Superior temporal gyrus (tissue), 1 donor: ENCODE results near the gene TAF1B.

Experiments
- DNase-seq: peaks from one replicate; pipeline ENCODE4 v3.0.0-alpha.2; 2016; ENCODE audit errors: extremely low spot score

TAF1B gene

DNA sequence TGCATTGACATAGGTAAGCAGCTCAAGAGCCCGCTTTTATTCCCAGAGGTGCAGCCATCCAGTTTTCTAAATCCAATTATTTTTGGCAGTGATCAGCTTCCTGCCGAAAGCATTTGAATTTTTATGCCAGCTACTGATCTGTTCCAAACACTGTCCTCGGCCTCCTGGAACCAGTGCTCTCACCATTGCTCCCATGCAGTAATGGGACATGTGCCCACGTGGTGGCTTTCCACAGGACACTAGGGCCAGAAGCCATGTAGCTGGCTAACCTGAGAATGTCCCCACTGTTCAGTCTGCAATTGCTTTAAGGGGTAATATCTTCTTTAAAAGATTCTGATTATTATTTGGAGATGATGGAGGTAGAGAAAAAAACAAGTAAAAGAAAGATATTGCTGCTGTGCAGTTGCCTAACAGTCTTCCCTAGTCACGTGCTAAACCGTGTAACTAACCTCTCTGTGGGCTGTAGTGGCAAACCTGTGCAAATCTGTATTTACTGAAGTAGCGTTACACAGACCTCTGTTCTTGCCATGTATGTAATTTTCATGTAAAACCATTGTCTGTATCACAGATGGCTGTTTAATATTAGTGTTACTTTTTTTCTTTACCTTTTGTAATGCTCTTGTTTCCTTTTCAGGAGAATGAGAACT is 121.2 kb downstream of the TAF1B start:
- no peak for DNase-seq

DNA sequence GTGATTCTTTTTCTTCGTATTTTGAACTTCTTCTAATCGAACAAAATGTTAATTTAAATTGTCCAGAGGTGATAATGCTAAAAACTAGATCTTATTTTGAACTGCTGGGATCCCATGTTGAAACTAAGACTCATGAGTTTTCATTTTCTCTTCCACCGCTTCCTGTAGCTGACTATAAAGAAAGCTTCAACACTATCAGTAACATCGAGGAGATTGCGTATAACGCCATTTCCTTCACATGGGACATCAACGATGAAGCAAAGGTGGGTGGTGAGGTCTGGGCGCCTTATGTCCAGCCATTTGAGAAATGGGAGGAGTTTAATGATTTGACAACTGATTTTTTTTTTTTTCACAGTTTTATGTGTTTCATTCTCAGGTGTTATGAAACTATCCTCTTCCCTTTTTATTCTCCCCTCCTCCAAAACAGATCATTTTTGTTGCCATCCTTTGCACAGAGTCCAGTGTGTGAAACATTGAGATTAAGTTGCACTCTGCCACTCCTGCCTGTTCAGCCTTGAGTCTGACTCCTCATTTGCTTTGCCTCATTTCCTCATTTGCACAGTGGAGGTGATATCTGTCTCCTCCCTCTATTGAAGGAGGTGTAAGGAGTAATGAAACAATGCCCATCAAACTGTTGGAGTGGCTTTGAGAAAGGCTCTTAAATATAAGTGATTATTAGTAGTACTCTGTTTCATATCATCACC is 122.0 kb downstream of the TAF1B start:
- DNase-seq, result no peak

GRCh38 chr2:9966491-9967022 is 123.3 kb downstream of the TAF1B start:
- no peak for DNase-seq

- DNase-seq, result no peak
These were observed 123.9 kb downstream of the TAF1B start for GRCh38 chr2:9967053-9967775.

DNA sequence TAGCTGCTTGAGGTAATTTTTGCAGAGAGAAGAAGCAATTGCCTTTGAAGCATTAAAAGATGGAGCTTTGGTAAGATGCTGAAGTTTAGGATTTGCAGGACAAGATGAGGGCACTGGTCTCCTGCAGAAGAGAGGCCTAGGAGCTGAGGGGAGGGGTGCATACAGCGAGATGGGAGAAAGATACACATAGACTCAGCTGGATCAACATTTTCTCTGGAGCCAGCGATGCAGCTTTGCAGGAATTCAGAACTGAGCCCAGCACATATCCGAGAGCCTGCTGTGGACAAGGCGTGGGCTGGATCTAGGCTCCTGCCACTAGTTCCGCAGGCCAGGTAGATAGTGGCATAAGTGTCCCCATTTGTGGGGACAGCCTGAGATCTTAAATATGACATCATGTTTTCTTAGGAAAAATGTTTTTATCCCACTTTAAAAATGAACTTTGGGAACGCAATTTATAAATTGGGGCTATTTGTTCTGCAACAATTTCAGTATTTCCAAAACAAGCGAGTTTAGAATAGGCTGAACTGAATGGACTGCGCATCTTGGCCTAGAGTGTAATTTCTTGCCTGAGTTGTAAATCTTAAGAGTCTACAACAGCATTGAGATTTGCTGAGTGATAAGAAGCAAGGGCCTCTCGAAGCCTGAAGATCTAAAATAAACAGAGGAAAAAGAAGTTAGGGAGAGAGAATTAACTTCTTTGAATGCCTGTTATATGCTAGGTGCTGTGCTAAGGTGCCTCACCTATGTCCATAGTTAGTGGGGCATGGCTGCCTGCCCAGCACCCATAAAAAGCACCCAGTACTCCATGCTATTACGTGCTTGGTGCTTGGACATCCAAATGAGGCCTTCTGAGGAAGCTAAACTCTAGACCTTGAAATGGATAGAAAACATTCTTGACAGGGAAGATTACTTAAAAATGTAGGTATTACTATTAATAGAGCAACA is 125.6 kb downstream of the TAF1B start:
- DNase-seq, result no peak

- no peak for DNase-seq
These were observed 127.1 kb downstream of the TAF1B start for GRCh38 chr2:9970200-9971044.

GRCh38 chr2:9971105-9971818 is 128.0 kb downstream of the TAF1B start:
- no peak for DNase-seq

GRCh38 chr2:9971890-9972289 is 128.6 kb downstream of the TAF1B start:
- DNase-seq, result no peak

DNA sequence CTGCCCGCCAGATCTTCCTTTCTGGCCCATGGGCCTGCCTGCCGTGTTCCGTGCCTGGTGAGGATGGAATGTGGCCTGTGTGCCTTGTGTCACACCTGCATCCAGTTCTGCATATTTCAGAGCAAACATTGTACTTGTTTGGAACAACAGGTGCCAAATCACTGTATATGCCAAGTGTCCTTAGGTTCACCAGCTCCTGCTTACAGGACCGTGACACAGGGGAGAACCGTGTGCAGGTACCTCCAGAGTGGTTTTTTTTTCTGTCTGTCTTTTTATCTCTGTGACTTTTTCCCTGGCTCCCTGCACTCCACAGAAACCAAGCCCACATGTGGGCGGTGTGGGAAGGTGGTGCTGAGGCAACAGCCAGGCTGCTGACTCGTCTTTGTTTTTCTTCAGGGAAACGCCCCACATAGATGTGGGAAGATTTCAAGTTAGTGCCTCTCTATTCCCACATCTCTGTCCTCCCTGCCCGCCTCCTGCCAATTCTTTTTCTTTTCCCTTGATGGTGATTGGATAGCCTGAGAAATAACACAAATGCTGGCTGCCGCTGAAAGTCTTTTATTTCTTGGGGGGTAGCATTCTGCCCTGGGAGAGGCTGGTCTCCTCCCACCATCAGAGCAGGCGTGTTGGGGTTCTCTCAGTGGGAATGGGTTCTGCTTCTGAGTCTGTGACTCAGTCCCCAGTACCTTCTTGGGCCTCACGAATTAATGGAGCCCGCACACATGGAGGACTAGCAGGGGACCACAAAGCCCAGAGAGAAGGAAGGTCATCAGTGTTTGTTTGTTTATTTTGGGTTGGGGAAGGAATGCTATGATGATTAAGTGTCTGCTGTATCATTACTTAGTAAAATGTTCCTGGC is 129.6 kb downstream of the TAF1B start:
- DNase-seq, result no peak

DNA sequence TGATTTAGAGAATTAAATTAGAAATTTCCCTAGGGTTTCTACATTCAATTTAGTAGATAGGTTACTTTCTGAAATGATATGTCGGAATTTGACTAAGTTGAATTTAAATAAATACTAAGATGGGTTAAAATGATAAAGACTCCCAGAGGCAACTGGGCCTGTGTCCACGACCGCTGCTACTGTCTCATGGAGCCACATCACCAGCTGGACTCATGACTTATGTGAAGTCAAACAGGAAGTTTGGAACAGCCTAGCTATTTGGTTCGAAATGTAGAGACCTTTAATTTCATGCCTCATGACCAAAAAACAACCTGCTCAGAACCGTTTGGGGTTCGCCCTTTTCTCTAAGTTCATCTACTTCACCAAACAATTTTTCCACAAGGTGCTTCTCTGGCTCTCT is 130.4 kb downstream of the TAF1B start:
- no peak for DNase-seq

DNA sequence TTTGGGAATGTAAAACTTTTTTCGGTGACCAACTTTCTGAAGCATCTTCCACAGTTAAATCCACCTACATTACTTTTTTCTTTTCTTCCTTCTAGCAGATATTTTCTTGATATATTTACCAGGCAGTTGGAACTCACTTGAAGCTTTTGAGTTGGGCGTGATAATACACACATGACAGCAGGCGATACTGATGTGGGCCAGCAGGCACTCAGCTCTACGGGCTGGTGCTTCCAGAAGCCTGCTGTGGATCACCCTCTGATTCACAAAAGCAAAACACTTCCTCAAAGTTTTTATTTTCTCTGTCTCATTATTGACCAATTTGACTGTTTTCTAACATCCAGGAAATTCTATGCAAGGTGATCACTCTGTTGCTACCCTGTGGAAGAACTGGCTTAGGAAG is 131.1 kb downstream of the TAF1B start:
- no peak for DNase-seq

DNA sequence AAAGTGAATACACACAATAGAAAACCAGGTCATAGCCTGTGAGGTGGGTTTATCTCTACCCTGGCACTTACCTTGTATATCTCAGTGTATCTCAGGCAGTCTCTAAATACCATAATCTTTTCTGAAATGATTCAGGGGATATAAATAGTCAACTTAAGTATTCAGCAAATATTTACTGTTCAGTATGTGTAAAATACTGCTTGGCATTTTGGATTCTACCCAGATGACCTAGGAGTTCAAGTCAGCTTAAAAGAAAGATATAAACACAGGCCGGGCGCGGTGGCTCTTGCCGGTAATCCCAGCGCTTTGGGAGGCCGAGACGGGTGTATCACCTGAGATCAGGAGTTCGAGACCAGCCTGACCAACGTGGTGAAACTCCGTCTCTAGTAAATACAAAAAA is 132.1 kb downstream of the TAF1B start:
- no peak for DNase-seq

DNA sequence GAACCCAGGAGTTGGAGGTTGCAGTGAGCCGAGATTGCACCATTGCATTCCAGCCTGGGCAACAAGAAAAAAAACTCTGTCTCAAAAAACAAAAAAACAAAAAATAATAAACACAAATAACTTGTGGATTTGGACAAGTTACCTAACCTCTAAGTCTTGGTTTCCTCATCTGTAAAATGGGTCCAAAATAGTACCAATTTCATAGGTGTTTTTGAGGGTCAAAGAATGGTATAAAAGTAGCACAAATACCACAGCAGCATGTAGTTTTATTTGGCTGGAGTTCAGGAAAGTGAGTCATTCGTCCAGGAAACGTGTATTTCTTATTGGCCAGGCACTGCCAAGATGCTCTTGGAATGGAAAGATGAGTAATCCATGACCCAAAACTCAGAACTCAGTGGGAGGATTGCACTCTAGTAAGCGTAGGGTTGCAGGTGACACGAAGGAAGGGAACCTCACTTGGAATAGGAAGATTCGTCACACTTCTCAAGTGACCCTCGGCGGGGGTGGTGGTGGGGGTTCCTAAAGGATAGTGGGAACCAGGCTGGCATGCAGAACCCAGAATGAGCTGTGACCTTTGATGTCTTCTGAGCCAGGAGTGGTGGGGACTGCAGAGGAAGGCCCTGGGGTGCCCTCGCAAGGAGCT is 132.7 kb downstream of the TAF1B start:
- no peak for DNase-seq

DNA sequence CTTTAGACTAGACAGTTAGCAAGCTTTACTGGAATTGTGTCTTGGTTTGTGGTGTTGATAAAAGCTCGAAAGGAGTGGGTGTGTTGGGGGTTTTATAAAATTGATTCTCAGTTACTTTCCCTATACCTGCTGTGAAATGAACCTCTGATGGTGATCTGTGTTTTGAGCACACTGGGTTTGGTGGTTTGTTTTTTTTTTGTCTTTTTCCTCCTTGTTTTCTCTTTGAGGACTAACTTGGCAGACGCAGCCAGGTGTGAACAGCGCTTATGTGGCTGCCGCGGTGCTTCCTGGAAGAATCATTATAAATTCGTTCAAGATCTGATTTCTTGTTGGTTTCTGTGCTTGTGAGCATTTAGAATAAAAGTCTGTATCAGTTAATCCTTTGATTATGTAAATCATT is 136.7 kb downstream of the TAF1B start:
- DNase-seq, result no peak

DNA sequence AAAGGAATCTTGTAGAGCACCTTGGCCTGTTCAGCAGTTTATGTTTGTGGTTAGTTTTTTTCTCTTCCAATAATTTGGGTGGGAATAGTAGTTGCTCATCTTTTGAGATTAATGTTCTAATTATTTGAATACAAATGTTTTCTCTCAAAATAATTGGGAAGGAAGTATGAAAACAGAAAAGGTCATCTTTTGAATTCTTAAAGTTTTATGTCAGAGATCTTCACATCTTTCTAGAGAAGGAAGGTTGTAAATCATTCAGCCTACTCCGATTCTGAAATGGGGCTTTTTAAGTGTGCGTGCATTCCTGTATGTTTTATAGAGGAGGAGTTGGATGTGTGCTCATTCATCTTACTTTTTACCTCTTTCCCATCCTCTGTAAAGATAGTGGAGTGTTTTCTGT is 137.2 kb downstream of the TAF1B start:
- DNase-seq, result no peak

DNA sequence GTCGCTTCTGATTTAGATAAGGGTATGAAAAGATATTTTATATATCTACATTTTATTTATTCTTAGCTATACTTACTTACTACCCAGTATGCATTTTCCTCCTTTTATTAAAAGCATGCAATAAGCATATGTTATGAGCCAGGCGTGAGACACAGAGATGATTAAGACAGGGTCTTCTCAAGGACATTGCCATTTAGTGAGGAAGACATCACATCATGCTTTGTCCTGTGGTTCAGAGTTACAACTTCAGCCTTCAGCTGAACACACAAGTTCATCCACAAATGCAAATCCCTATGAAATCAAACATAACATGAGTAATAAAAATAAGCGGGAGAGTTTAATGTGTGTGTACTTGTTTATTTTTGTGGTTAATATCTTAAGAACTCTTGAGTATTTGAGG is 138.4 kb downstream of the TAF1B start:
- no peak for DNase-seq

DNA sequence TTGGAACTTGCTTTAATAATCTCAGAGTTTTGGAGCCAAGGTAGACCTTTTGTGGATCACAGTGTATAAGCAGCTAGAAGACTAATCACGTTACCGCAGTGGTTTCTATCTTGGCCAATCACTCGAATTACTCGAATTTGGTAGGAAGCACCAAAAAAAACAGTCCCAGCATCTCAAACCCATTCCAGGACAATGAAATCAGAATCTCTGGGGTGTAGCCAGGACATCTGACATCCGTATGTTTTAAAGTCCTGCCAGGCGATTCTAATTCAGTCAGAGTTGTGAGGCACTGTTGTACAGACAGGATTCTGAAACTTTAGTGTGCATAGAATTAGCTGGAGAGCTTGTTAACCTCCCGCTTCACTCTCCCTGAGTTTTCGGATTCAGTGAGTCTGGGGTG is 139.0 kb downstream of the TAF1B start:
- no peak for DNase-seq

GRCh38 chr2:9982891-9983290 is 139.6 kb downstream of the TAF1B start:
- DNase-seq, result no peak
